Right lobe of liver (tissue), 6 donors: Measurements from ENCODE around the gene PRRG1. TPM values are rescaled to one million over a fixed set of nuclear protein-coding genes. Genes with fewer than 3 reads are reported as not detected.

Experiments
- ATAC-seq, 4 donors: fragments of 200-7000 bp; cut with Tn5 transposase; one replicate each; pipeline ENCODE4 v1.9.1; 2020; ENCODE audit warnings: mild to moderate bottlenecking in 4 of 4, moderate library complexity in 4 of 4
- DNase-seq, 3 donors: peaks; one replicate each; pipeline ENCODE4 v3.0.0-alpha.2; 2020
- H3K27ac ChIP-seq, 3 donors: fragments of 200-600 bp; one replicate each; pipeline ENCODE4 v1.8.0; 2022
- H3K27me3 ChIP-seq, 2 donors: fragments of 200-600 bp; one replicate each; pipeline ENCODE4 v1.8.0; 2022
- H3K36me3 ChIP-seq, 4 donors: fragments of 200-600 bp; sonication (generic) in 1 of 4; one replicate each; pipeline versions ENCODE4 v1.5.1 to v1.8.0; 2017 to 2022; ENCODE audit warnings: control low read depth in 1 of 4
- H3K4me1 ChIP-seq, 4 donors: fragments of 200-600 bp; sonication (generic) in 1 of 4; one replicate each; pipeline versions ENCODE4 v1.5.1 to v1.8.0; 2017 to 2022; ENCODE audit warnings: control low read depth in 1 of 4
- H3K4me3 ChIP-seq, 3 donors: fragments of 200-600 bp; one replicate each; pipeline ENCODE4 v1.8.0; 2022
- H3K9me3 ChIP-seq, 4 donors: fragments of 200-600 bp; sonication (generic) in 1 of 4; one replicate each; pipeline versions ENCODE4 v1.5.1 to v1.8.0; 2017 to 2022; ENCODE audit warnings: control low read depth in 1 of 4
- CTCF ChIP-seq, 4 donors: fragments of 200-600 bp in 3 of 4; fragments of 450-650 bp in 1 of 4; IDR thresholded peaks; one replicate each; pipeline versions ENCODE4 v1.5.1 to v1.8.0; 2016 to 2022; ENCODE audit warnings: antibody characterized with exemption in 4 of 4, mild to moderate bottlenecking in 2 of 4
- POLR2A ChIP-seq: fragments of 450-650 bp; IDR thresholded peaks from one replicate; pipeline ENCODE4 v1.6.1; 2017; ENCODE audit warnings: antibody characterized with exemption, mild to moderate bottlenecking
- WGBS: methylation state at CpG from one replicate; pipeline ENCODE4 v1.1.6; 2018; ENCODE audit warnings: low coverage, low lambda C conversion rate; ENCODE audit not compliant: insufficient coverage; ENCODE audit errors: missing lambda C conversion rate; 5-methylcytosine and 5-hydroxymethylcytosine counted together
- intact Hi-C, 2 donors: fragments of 100-400 bp; cut with DNase I; formaldehyde crosslinking; loops; one replicate each; pipeline versions ENCODE4 v1.11.2 to v1.14.1; 2022
- total RNA-seq, 6 experiments: library from RNA; depleted of rRNA in 2 of 6; stranded (reverse); fragments of >200 nt in 2 of 6; fragmentation: NEBNext Ultra II Directional in 3 of 6; extraction: Animal tissue kit (Norgen Biotek cat#: 25700) in 3 of 6; gene quantifications; one replicate each; pipeline versions ENCODE4 v1.1.0 to v1.2.4, GENCODE V29; 2016 to 2023
- donor health status: DM: no; HTN: yes; CAD: no.
- donor health status: DM: no; HTN: no; CAD: no.
- donor health status: DM: no; HTN: no; CAD: no.
- donor health status: DM: no; HTN: yes; CAD: no.
- donor health status: DM: no; HTN: yes; CAD: no.

Gene PRRG1
- total RNA-seq, 6 experiments from 2014 or later, result 3.6 to 9.7 (median 6.5) TPM

GRCh38 chrX:37367946-37368345 is 18.8 kb downstream of the PRRG1 start:
- intact Hi-C loops, result no loop called here
- TF ChIP-seq POLR2A (no peak), CTCF (IDR thresholded peaks at IDR 0.05) (no peak)
- Histone ChIP-seq H3K27me3 (no peaks in the 10 kb centered on the region), H3K9me3 (no peaks in the 10 kb centered on the region), H3K4me1 (no peaks in the 10 kb centered on the region), H3K36me3 (no peaks in the 10 kb centered on the region), H3K4me3 (no peak overlapping the region), H3K27ac (no peak overlapping the region)
- DNase-seq, result no peak
- 26% methylated on average over 2 of the region's 2 CpGs for WGBS
- ATAC-seq, result no peak

- TF ChIP-seq CTCF (IDR thresholded peaks at IDR 0.05), result no peak
- TF ChIP-seq POLR2A, result no peak
- intact Hi-C loops, result no loop called here
- H3K4me3 ChIP-seq, result no peak overlapping the region
- 90% methylated on average over 2 of the region's 4 CpGs for WGBS
- DNase-seq (no peak), ATAC-seq (no peak)
- H3K27ac ChIP-seq, result no peak overlapping the region
- H3K36me3 ChIP-seq, result no peaks in the 10 kb centered on the region
- no peaks in the 10 kb centered on the region for H3K4me1 ChIP-seq
- H3K9me3 ChIP-seq, result no peaks in the 10 kb centered on the region
- H3K27me3 ChIP-seq, result no peaks in the 10 kb centered on the region
Observed at GRCh38 chrX:37370499-37371141, 21.5 kb downstream of the PRRG1 start.

GRCh38 chrX:37371578-37371991 is 22.4 kb downstream of the PRRG1 start:
- peak in 3 of 4 donors; percentile 33 to 91 (median 36) for ATAC-seq
- no peaks in the 10 kb centered on the region for H3K9me3 ChIP-seq
- intact Hi-C loops, result no loop called here
- H3K4me3 ChIP-seq, result no peak overlapping the region
- no peak for TF ChIP-seq CTCF (IDR thresholded peaks at IDR 0.05)
- no peak for TF ChIP-seq POLR2A
- no peak overlapping the region for H3K27ac ChIP-seq
- H3K36me3 ChIP-seq, result no peaks in the 10 kb centered on the region
- DNase-seq, result peak in 1 of 3 donors; percentile 29
- 68% methylated on average over 5 of the region's 8 CpGs for WGBS
- H3K27me3 ChIP-seq, result no peaks in the 10 kb centered on the region
- no peaks in the 10 kb centered on the region for H3K4me1 ChIP-seq

- no peak overlapping the region for H3K27ac ChIP-seq
- no peak for DNase-seq
- H3K4me1 ChIP-seq, result no peaks in the 10 kb centered on the region
- 32% methylated on average over 2 of the region's 2 CpGs for WGBS
- no peaks in the 10 kb centered on the region for H3K27me3 ChIP-seq
- no peak for TF ChIP-seq CTCF (IDR thresholded peaks at IDR 0.05)
- TF ChIP-seq POLR2A, result no peak
- ATAC-seq, result no peak
- H3K36me3 ChIP-seq, result no peaks in the 10 kb centered on the region
- intact Hi-C loops, result no loop called here
- H3K4me3 ChIP-seq, result no peak overlapping the region
- no peaks in the 10 kb centered on the region for H3K9me3 ChIP-seq
Observed at GRCh38 chrX:37378404-37378803, 29.2 kb downstream of the PRRG1 start.

- Histone ChIP-seq H3K27ac (no peak overlapping the region), H3K4me3 (no peak overlapping the region), H3K36me3 (no peaks in the 10 kb centered on the region), H3K4me1 (no peaks in the 10 kb centered on the region), H3K27me3 (no peaks in the 10 kb centered on the region), H3K9me3 (no peaks in the 10 kb centered on the region)
- no peak for TF ChIP-seq POLR2A
- no peak for TF ChIP-seq CTCF (IDR thresholded peaks at IDR 0.05)
- 100% methylated on average over 1 of the region's 1 CpG for WGBS
- no peak for ATAC-seq
- DNase-seq, result no peak
- intact Hi-C loops, result no loop called here
Observed at GRCh38 chrX:37378830-37379229, 29.7 kb downstream of the PRRG1 start.
